H1 (cell line): ENCODE results near the gene VWF. TPM values are rescaled to one million over a fixed set of nuclear protein-coding genes. Genes with fewer than 3 reads are reported as not detected.

ENCODE experiments used
- RBBP5 ChIP-seq: IDR thresholded peaks from 2 replicates; pipeline ENCODE4 v1.7.1; 2012; ENCODE audit warnings: low read depth, mild to moderate bottlenecking, inconsistent platforms, low read length, moderate library complexity, borderline replicate concordance
- polyA plus RNA-seq, 7 experiments: library from polyadenylated mRNA; depleted of rRNA in 3 of 7; stranded (reverse) in 5 of 7; unstranded in 2 of 7; fragments of >200 nt in 5 of 7; fragments of 200-250 nt in 2 of 7; gene quantifications; 1 replicate in 5 of 7; 2 replicates in 1 of 7; 4 replicates in 1 of 7; pipeline versions ENCODE4 v1.2.1 to v1.2.3, GENCODE V29; 2011 to 2013; ENCODE audit warnings: missing spikeins in 2 of 7, mixed read lengths in 2 of 7
- total RNA-seq: library from RNA; stranded (reverse); fragmentation: NEBNext Ultra II Directional; extraction: Animal tissue kit (Norgen Biotek cat#: 25700); gene quantifications from 2 replicates; pipeline ENCODE4 v1.2.1, GENCODE V29; 2021
- TF ChIP-seq, protein P1 (sequence below), 3 experiments: IDR thresholded peaks; 1 replicate in 2 of 3; 2 replicates in 1 of 3; pipeline versions ENCODE4 v1.5.1 to v1.6.1; 2011; ENCODE audit warnings: low read length in 3 of 3, mild to moderate bottlenecking in 3 of 3, inconsistent platforms in 2 of 3, low read depth in 1 of 3, moderate library complexity in 1 of 3; ENCODE audit not compliant: insufficient read depth in 1 of 3; ENCODE audit errors: control extremely low read depth in 1 of 3

Gene VWF
- total and polyA plus RNA-seq, 2 of the 8 experiments (the other 6 are each of a cell fraction or from before 2014, with no cell fraction given), result 0.39 to 0.60 TPM

DNA sequence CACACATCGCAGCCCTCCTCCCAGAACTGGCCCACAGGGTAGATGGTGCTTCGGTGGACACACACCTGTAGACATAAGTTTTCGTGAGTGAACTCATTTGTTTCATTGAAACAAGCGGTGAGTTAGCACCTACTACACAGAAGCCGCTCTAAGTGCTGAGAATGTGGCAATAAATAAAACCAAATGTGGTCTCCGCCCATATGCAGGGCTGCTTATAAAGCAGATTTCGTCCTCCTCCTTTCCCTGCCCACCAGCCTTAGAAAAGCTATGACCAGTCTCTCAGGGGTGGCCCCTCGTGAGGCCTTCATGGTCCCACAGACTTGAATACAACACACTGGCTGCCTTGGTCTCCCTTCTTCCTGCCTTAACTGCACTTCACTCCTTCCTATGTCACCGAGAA, 148.3 kb downstream of the VWF start (continued):
- TF ChIP-seq, protein P1, sequence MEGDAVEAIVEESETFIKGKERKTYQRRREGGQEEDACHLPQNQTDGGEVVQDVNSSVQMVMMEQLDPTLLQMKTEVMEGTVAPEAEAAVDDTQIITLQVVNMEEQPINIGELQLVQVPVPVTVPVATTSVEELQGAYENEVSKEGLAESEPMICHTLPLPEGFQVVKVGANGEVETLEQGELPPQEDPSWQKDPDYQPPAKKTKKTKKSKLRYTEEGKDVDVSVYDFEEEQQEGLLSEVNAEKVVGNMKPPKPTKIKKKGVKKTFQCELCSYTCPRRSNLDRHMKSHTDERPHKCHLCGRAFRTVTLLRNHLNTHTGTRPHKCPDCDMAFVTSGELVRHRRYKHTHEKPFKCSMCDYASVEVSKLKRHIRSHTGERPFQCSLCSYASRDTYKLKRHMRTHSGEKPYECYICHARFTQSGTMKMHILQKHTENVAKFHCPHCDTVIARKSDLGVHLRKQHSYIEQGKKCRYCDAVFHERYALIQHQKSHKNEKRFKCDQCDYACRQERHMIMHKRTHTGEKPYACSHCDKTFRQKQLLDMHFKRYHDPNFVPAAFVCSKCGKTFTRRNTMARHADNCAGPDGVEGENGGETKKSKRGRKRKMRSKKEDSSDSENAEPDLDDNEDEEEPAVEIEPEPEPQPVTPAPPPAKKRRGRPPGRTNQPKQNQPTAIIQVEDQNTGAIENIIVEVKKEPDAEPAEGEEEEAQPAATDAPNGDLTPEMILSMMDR (IDR thresholded peaks at IDR 0.05; ENCODE audit: control extremely low read depth in 1 of 3, insufficient read depth in 1 of 3, low read depth in 1 of 3, low read length in 3 of 3), result no peak
- TF ChIP-seq RBBP5, result no peak
- TF ChIP-seq, all 59 proteins: peak for 0
